Measurements from ENCODE around the gene KIF7.

- TF ChIP-seq SIN3A (IDR thresholded peaks at IDR 0.05; ENCODE audit: borderline replicate concordance, low read depth, low read length) (no peak), POLR2AphosphoS5 (IDR thresholded peaks at IDR 0.05; ENCODE audit: low read depth, low read length) (no peak), FOXM1 (IDR thresholded peaks at IDR 0.05; ENCODE audit: low read depth) (no peak), SMC3 (IDR thresholded peaks at IDR 0.05; ENCODE audit: low read depth, low read length) (no peak), GABPA (IDR thresholded peaks at IDR 0.05; ENCODE audit: low read depth) (no peak), REST (IDR thresholded peaks at IDR 0.05; ENCODE audit: low read depth, low read length) (no peak), ZBTB33 (IDR thresholded peaks at IDR 0.05; ENCODE audit: borderline replicate concordance, low read depth) (no peak), ELF1 (IDR thresholded peaks at IDR 0.05) (no peak), CHD2 (IDR thresholded peaks at IDR 0.05; ENCODE audit: low read length, partially characterized antibody) (no peak), TCF12 (IDR thresholded peaks at IDR 0.05) (no peak)
- TF ChIP-seq, protein P1, sequence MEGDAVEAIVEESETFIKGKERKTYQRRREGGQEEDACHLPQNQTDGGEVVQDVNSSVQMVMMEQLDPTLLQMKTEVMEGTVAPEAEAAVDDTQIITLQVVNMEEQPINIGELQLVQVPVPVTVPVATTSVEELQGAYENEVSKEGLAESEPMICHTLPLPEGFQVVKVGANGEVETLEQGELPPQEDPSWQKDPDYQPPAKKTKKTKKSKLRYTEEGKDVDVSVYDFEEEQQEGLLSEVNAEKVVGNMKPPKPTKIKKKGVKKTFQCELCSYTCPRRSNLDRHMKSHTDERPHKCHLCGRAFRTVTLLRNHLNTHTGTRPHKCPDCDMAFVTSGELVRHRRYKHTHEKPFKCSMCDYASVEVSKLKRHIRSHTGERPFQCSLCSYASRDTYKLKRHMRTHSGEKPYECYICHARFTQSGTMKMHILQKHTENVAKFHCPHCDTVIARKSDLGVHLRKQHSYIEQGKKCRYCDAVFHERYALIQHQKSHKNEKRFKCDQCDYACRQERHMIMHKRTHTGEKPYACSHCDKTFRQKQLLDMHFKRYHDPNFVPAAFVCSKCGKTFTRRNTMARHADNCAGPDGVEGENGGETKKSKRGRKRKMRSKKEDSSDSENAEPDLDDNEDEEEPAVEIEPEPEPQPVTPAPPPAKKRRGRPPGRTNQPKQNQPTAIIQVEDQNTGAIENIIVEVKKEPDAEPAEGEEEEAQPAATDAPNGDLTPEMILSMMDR (IDR thresholded peaks at IDR 0.05) = no peak
Measured at GRCh38 chr15:89686522-89686921, 31.3 kb upstream of the KIF7 start.

Data from SK-N-SH (cell line).